HG02981 (cell line): ENCODE measurements around the gene OR10A2.
"Not testable (repeated sequence)": the region's sequence is repeated elsewhere in the genome, so short reads cannot be mapped to it uniquely, and the experiment has no call there.

ENCODE experiments used
- ATAC-seq: cut with Tn5 transposase; IDR thresholded peaks from one replicate; pipeline ENCODE4 v1.9.1; 2021; ENCODE audit warnings: mild to moderate bottlenecking, moderate library complexity; ENCODE audit not compliant: unreplicated experiment

The OR10A2 gene, protein sequence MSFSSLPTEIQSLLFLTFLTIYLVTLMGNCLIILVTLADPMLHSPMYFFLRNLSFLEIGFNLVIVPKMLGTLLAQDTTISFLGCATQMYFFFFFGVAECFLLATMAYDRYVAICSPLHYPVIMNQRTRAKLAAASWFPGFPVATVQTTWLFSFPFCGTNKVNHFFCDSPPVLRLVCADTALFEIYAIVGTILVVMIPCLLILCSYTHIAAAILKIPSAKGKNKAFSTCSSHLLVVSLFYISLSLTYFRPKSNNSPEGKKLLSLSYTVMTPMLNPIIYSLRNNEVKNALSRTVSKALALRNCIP

GRCh38 chr11:6862961-6863360, at the start of gene OR10A2:
TSS of gene OR10A2 (plus strand) at chr11:6863057. CDS start at chr11:6869755, 6,698 bp downstream.
- no peak for ATAC-seq

DNA sequence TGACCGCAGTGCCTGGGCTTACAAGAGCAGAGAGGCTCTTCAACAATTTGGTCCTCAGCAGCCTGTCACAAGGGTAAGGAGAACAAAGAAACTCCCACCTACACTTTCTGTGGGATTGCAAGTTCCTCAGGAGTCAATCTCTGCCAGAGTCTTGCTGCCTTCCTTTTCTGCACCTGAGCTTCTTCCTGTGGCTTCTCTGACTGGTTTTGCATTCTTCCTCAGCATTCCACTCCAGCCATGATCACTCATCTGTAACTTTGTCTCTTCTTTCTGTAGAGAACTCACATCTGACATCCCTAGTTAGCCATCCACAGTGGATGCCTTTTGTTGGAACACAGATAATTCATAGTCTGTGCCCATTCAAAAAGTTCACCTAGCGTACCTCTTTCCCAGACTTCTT, 49.2 kb upstream of the OR10A2 start:
- ATAC-seq: no peak

DNA sequence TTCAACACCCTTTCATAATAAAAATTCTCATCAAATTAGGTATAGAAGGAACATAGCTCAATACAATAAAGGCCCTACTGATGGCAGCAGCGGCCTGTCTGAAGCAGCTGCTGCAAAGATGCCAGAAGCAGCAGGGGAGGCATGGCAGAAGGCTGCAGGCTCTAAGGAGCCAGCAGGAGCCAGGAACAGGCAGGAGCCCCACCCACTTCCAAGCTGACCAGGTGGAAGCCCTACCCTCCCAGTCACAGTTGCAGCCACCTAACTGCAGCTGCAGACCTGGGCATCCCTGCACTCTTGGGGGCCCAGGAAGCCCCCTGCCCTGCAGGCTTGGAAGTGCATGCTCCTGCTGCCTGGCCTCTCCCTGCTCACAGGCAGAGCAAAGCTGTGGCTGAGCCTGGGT, 45.2 kb upstream of the OR10A2 start:
- ATAC-seq: no peak

DNA sequence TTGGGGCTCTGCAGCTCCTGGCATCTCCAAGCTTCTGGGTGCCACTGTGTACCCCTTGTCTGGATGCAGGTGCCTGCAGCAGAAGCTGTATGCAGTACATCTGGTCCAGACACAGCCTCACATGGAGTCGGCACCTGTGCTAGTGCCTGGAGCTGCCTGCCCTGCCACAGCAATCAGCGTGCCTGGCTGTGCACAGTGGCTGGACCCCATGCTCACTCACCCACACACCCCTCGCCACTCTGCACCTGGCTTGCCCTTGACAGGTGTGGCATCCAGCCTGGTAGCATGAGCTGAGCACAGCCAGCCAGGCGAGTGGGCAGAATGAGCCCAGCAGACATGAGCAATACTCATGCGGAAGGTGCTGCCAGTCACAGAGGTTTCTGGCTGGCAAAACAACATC, 43.9 kb upstream of the OR10A2 start:
- no peak for ATAC-seq

DNA sequence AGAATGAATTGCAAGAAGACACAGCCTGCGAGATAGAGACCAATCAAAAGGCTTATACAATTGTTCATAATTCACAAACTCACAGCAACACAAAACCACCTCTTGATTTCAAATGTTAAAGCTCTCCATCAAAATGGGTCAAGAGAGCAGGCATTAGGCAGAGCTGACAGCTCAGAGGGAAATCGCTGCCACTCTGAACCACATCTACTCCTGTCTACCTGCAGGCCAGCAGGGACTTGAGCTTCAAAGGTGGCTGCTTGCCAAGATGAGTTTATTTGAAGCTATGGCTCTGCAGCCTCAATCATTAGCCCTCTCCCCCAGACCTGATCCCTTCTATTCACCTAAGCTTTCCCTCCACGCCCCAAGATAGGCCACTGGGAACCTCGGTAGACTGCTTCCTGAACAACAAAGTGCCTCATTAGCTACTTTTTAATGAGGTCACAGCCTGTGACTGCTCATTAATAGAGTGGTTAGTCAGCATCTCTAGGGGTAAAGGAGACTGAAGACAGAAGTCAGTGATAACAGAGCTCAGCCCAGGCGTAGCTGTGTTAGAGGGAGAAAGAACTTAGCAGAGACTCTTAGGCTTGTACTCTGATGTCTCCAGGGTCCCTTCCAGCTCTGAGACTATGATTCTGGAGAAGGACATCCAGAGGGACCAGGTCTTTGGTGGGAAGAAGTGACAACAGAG, 38.6 kb upstream of the OR10A2 start:
- ATAC-seq: no peak

DNA sequence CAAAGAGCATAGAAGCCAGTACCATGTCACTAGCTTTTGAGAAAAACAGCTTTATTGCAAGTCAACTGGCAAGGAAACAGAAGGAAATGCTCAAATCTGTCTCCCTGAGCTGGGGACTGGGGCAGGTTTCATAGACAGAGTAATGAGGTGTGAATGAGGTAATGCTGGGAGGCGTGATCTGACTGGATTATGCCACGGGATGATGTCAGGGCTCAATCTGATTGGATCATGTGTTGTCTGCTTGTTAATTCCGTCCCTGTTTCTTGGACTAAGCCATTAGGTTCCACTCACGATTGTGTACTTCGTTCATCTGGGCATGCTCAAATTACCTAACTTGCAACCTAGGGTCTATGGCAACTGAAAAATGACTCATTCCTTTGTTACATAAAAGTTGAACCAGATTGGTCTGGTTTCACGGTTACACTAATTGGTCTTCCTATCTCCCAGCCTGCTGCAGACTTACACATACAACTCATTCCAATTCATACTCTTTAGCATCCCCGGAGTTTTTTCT, 37.6 kb upstream of the OR10A2 start:
- no peak for ATAC-seq

DNA sequence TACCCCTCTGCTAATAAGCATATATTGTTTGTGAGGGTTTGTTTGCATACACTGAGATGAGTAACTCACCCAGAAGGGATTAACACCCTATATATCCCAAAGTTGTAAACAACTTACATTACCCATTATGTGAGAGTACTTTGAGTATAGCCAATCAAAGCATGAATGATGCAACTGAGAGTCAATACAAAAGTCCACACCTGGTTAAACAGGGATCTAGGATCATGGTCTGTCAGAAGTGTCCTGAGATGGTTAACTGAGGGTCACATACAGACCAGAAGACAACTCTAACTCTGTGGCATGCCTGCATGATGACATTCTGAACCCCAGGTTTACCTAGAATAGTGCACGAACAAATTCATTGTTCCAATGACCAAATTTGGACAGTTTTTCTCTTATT, 34.8 kb upstream of the OR10A2 start:
- no peak for ATAC-seq

GRCh38 chr11:6833356-6833755, 29.5 kb upstream of the OR10A2 start:
- ATAC-seq: no peak

GRCh38 chr11:6834021-6834420, 28.8 kb upstream of the OR10A2 start:
- no peak for ATAC-seq

GRCh38 chr11:6841694-6842093, 21.2 kb upstream of the OR10A2 start:
- ATAC-seq: no peak

DNA sequence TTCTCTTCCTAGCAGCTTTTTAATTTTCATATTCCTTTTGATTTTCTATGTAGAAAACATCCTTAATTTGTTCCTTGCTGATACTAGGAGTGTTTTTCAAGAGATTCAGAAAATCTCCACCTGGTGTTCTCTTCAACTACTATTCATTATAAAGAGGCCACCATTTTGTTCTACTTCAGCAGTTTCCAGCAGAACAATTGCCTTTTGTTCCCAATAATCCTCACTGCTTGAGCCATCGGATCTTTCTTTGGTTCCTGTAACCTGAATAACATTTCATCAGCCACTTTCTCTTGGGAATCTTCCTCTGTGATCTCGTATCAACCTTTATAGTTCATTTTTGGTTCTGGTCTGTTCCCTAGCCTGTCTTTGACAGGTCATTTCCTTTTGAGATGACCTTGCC, 19.2 kb upstream of the OR10A2 start:
- no peak for ATAC-seq

DNA sequence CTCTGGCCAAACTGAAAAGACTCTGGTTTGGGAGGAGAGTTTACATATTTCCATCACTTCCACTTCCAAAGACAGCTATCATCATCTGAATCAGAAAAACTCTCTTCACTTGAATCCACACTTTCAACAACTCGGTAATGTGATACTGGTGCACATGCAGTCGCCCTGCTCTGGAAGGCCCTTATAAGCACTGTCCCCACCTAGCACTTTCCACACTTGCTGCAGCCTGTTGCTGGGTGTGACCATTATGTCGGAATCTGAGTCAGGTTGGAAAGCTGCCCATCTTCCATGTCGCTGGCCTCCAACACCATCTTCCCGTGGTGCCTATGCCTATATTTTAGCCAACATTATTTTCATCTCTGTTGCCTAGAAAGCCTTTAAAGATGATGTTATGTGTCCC, 18.5 kb upstream of the OR10A2 start:
- no peak for ATAC-seq

DNA sequence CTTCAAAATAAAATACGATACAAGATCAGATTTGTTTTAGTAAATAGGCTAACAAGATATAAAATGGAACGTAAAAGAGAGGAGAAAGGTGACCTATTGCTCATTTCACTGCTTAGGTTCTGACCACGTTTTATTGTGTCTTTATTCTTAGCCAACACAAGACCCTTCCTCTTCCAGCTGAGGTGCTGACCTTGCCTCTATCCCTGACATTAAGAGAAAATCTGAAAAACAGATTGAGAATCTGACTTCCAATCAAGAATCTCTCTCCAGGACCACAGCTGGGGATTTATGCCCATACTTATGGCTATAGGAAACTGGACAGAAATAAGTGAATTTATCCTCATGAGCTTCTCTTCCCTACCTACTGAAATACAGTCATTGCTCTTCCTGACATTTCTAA, 17.5 kb upstream of the OR10A2 start, which contains the start of gene OR10A5:
Gene OR10A5, plus strand, starts transcription at position 301 of the 400 bp plus-strand sequence. Its CDS starts 0 bp downstream, at position 301.
- ATAC-seq: no peak

- ATAC-seq: no peak
Measured at GRCh38 chr11:6850526-6850925, 12.3 kb upstream of the OR10A2 start.

- ATAC-seq: not testable (repeated sequence)
Measured at GRCh38 chr11:6854801-6855200, 8.1 kb upstream of the OR10A2 start.

- no peak for ATAC-seq
Measured at GRCh38 chr11:6855971-6856541, 6.8 kb upstream of the OR10A2 start.

- ATAC-seq: no peak
Measured at GRCh38 chr11:6856871-6857270, 6.0 kb upstream of the OR10A2 start.

DNA sequence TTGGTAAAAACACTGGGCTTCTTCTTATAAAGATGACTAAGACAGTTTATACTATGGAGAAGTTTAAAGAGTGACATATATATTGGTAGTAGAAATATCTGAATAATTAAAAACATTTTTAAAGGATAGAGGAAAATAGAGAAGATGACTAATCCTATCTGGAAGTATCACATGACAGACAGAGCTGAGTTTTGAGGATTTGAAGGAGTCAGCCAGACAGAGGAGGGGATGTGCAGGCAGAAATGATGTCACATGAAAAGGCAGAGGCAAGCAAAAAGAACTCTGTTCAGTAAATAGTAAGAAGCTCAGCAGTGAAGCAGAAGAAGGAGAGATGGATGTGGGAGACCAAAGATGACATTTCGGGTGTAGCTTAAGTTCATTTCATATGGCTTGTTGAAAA, 1.6 kb downstream of the OR10A2 start:
- ATAC-seq: no peak

DNA sequence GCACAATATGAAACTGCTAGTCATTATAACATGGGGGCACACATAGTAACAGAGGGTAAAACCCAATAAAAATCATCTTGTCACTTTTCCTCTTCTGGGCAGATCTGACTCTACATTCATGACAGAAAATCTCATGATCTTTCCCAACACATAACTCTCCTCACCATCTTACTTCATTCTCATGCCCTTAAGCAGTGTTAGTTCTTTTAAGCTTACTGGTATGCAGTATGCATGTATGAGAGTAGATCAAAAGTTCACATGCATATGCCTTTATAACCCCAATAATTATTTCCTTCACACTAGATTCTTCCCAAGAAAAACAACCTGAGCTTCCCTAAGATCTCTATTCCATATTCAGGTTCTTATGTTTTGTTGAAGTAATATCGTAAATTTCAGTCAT, 8.4 kb downstream of the OR10A2 start:
- ATAC-seq: no peak

DNA sequence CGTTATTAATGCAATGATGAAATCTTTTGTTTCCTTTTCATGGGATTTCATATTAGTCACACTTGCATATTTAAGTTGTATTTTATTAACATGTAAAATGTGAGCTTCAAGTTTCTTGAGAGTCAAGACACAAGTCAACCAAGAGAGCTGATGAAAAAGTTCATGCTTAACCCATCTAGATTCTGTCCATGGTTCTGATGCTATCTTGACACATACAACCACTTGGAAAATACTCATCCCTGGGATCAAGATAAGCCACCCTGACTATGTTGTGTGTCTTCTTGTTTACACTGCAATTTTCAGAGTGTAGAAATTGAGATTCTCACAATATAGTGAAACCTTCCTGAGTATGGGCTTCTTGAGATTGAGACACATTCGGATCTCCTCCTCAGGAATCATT, 12.9 kb downstream of the OR10A2 start:
- ATAC-seq: no peak

DNA sequence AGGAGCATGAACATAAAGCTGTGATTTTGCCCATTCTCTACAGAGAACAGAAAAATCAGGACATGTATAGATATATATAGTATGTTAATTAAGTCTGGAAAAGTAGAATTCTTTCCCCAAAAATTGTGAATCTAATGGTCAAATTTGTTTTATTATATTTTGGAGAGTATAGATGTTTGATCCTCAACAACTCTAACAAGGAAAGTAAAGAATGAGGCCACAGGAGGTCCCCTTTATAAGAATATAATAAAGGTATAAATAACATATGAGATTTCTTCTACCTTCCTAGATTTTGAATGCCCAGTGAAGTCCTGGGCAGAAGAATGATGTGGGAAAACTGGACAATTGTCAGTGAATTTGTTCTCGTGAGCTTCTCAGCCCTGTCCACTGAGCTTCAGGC, 13.5 kb downstream of the OR10A2 start, which contains the start of gene OR10A4:
Gene OR10A4, plus strand, starts transcription at position 301 of the 400 bp plus-strand sequence. Its CDS starts 23 bp downstream, at position 324.
- no peak for ATAC-seq

DNA sequence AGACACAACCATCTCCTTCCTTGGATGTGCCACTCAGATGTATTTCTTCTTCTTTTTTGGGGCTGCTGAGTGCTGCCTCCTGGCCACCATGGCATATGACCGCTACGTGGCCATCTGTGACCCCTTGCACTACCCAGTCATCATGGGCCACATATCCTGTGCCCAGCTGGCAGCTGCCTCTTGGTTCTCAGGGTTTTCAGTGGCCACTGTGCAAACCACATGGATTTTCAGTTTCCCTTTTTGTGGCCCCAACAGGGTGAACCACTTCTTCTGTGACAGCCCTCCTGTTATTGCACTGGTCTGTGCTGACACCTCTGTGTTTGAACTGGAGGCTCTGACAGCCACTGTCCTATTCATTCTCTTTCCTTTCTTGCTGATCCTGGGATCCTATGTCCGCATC, 14.1 kb downstream of the OR10A2 start:
- ATAC-seq: no peak
